Panc1 (cell line): ENCODE measurements around the gene B4GALT2.

ENCODE experiments used
- CTCF ChIP-seq: fragments of 450-650 bp; IDR thresholded peaks from 2 replicates; pipeline ENCODE4 v1.5.1; 2017; ENCODE audit warnings: mild to moderate bottlenecking
- POLR2AphosphoS5 ChIP-seq: IDR thresholded peaks from 2 replicates; pipeline ENCODE4 v1.6.1; 2012; ENCODE audit warnings: mild to moderate bottlenecking, low read depth, low read length, moderate library complexity
- SIN3A ChIP-seq: IDR thresholded peaks from 2 replicates; pipeline ENCODE4 v1.6.1; 2012; ENCODE audit warnings: low read depth, mild to moderate bottlenecking, low read length, moderate library complexity, borderline replicate concordance; ENCODE audit not compliant: insufficient read depth
- TF ChIP-seq, protein P1 (sequence below), 2 experiments: IDR thresholded peaks; 2 replicates each; pipeline ENCODE4 v1.6.1; 2011 to 2012; ENCODE audit warnings: low read depth in 2 of 2, control low read depth in 1 of 2, low read length in 1 of 2, mild to moderate bottlenecking in 1 of 2, moderate library complexity in 1 of 2; ENCODE audit not compliant: insufficient read depth in 1 of 2

- TF ChIP-seq CTCF (no peak), POLR2AphosphoS5 (no peak), SIN3A (no peak)
- TF ChIP-seq, protein P1, sequence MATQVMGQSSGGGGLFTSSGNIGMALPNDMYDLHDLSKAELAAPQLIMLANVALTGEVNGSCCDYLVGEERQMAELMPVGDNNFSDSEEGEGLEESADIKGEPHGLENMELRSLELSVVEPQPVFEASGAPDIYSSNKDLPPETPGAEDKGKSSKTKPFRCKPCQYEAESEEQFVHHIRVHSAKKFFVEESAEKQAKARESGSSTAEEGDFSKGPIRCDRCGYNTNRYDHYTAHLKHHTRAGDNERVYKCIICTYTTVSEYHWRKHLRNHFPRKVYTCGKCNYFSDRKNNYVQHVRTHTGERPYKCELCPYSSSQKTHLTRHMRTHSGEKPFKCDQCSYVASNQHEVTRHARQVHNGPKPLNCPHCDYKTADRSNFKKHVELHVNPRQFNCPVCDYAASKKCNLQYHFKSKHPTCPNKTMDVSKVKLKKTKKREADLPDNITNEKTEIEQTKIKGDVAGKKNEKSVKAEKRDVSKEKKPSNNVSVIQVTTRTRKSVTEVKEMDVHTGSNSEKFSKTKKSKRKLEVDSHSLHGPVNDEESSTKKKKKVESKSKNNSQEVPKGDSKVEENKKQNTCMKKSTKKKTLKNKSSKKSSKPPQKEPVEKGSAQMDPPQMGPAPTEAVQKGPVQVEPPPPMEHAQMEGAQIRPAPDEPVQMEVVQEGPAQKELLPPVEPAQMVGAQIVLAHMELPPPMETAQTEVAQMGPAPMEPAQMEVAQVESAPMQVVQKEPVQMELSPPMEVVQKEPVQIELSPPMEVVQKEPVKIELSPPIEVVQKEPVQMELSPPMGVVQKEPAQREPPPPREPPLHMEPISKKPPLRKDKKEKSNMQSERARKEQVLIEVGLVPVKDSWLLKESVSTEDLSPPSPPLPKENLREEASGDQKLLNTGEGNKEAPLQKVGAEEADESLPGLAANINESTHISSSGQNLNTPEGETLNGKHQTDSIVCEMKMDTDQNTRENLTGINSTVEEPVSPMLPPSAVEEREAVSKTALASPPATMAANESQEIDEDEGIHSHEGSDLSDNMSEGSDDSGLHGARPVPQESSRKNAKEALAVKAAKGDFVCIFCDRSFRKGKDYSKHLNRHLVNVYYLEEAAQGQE (IDR thresholded peaks at IDR 0.05; ENCODE audit: insufficient read depth in 1 of 2, low read depth in 2 of 2, low read length in 1 of 2): no peak
Observed at GRCh38 chr1:43963890-43964289, 15.1 kb upstream of the B4GALT2 start.
